RWPE2 (cell line): Measurements from ENCODE around the gene GPR31.

Experiments
- ATAC-seq: fragments of 200-7000 bp; cut with Tn5 transposase; 3 replicates; pipeline ENCODE4 v1.9.1; 2021; ENCODE audit warnings: low read depth
- DNase-seq: peaks from one replicate; pipeline ENCODE4 v3.0.0-alpha.2; 2020; ENCODE audit warnings: low spot score
- H3K27ac ChIP-seq: fragments of 450-650 bp; 2 replicates; pipeline ENCODE4 v1.5.1; 2017; ENCODE audit warnings: mild to moderate bottlenecking; ENCODE audit not compliant: poor library complexity, severe bottlenecking
- H3K27me3 ChIP-seq: fragments of 250-450 bp; sonication (Bioruptor Pico); 2 replicates; pipeline ENCODE4 v1.5.1; 2021; ENCODE audit warnings: mild to moderate bottlenecking, moderate library complexity; ENCODE audit not compliant: insufficient read depth, poor library complexity, severe bottlenecking
- H3K36me3 ChIP-seq: fragments of 250-450 bp; sonication (Bioruptor Pico); 2 replicates; pipeline ENCODE4 v1.5.1; 2020; ENCODE audit warnings: low read depth, mild to moderate bottlenecking, moderate library complexity
- H3K4me1 ChIP-seq: fragments of 250-450 bp; sonication (Bioruptor Pico); 2 replicates; pipeline ENCODE4 v1.5.1; 2021; ENCODE audit warnings: mild to moderate bottlenecking, moderate library complexity; ENCODE audit not compliant: insufficient read depth, poor library complexity, severe bottlenecking
- H3K4me3 ChIP-seq: fragments of 250-450 bp; sonication (Bioruptor Pico); 2 replicates; pipeline ENCODE4 v1.5.1; 2021; ENCODE audit warnings: mild to moderate bottlenecking, moderate library complexity; ENCODE audit not compliant: severe bottlenecking
- H3K9me3 ChIP-seq: fragments of 250-450 bp; sonication (Bioruptor Pico); 2 replicates; pipeline ENCODE4 v1.5.1; 2021; ENCODE audit warnings: mild to moderate bottlenecking, moderate library complexity; ENCODE audit not compliant: severe bottlenecking
- CTCF ChIP-seq: fragments of 450-650 bp; IDR thresholded peaks from one replicate; pipeline ENCODE4 v1.5.1; 2017; ENCODE audit warnings: mild to moderate bottlenecking, moderate library complexity; ENCODE audit not compliant: poor library complexity, severe bottlenecking

GPR31 gene

GRCh38 chr6:167113935-167114910, 43.6 kb downstream of the GPR31 start:
- no peak overlapping the region for H3K27ac ChIP-seq
- no peak overlapping the region for H3K4me3 ChIP-seq
- no peaks in the 10 kb centered on the region for H3K36me3 ChIP-seq
- ATAC-seq (no peak), DNase-seq (no peak)
- no peaks in the 10 kb centered on the region for H3K4me1 ChIP-seq
- H3K27me3 ChIP-seq: peaks cover 36% of the 10 kb centered on the region
- no peaks in the 10 kb centered on the region for H3K9me3 ChIP-seq
- TF ChIP-seq CTCF: no peak

GRCh38 chr6:167113047-167113754, 44.6 kb downstream of the GPR31 start:
- H3K27ac ChIP-seq: no peak overlapping the region
- ATAC-seq (no peak), DNase-seq (no peak)
- no peaks in the 10 kb centered on the region for H3K4me1 ChIP-seq
- H3K9me3 ChIP-seq: no peaks in the 10 kb centered on the region
- no peaks in the 10 kb centered on the region for H3K36me3 ChIP-seq
- H3K4me3 ChIP-seq: no peak overlapping the region
- TF ChIP-seq CTCF: no peak
- peaks cover 40% of the 10 kb centered on the region for H3K27me3 ChIP-seq

GRCh38 chr6:167112421-167112820, 45.4 kb downstream of the GPR31 start:
- Histone ChIP-seq H3K4me3 (no peak overlapping the region), H3K4me1 (no peaks in the 10 kb centered on the region), H3K36me3 (no peaks in the 10 kb centered on the region), H3K27me3 (peaks cover 40% of the 10 kb centered on the region), H3K27ac (no peak overlapping the region), H3K9me3 (no peaks in the 10 kb centered on the region)
- TF ChIP-seq CTCF: no peak
- no peak for DNase-seq
- ATAC-seq: no peak

GRCh38 chr6:167111597-167111996, 46.2 kb downstream of the GPR31 start:
- Histone ChIP-seq H3K27ac (no peak overlapping the region), H3K4me3 (no peak overlapping the region), H3K27me3 (peaks cover 39% of the 10 kb centered on the region), H3K36me3 (no peaks in the 10 kb centered on the region), H3K9me3 (no peaks in the 10 kb centered on the region), H3K4me1 (no peaks in the 10 kb centered on the region)
- TF ChIP-seq CTCF: no peak
- ATAC-seq (no peak), DNase-seq (no peak)
